Activated naive CD8-positive, alpha-beta T cell treated with anti-CD3 and anti-CD28 coated beads for 36 hours (primary cell): ENCODE data around the gene UST. TPM values are rescaled to one million over a fixed set of nuclear protein-coding genes. Genes with fewer than 3 reads are reported as not detected.
"Not testable (repeated sequence)": the region's sequence is repeated elsewhere in the genome, so short reads cannot be mapped to it uniquely, and the experiment has no call there.

Experiments
- DNase-seq: peaks from one replicate; pipeline ENCODE4 v3.0.0; 2021
- H3K27ac Mint-ChIP-seq: one replicate; pipeline ENCODE4 v1.8.0; 2022; ENCODE audit warnings: mild to moderate bottlenecking, moderate library complexity, mixed read lengths
- H3K27me3 Mint-ChIP-seq: one replicate; pipeline ENCODE4 v1.8.0; 2022; ENCODE audit warnings: mild to moderate bottlenecking, mixed read lengths
- H3K36me3 Mint-ChIP-seq: one replicate; pipeline ENCODE4 v1.8.0; 2021; ENCODE audit warnings: mild to moderate bottlenecking, mixed read lengths
- H3K4me1 Mint-ChIP-seq: one replicate; pipeline ENCODE4 v1.8.0; 2021; ENCODE audit warnings: mixed read lengths
- H3K4me3 Mint-ChIP-seq: one replicate; pipeline ENCODE4 v1.8.0; 2022; ENCODE audit warnings: mild to moderate bottlenecking, moderate library complexity, mixed read lengths
- H3K9me3 Mint-ChIP-seq: one replicate; pipeline ENCODE4 v1.8.0; 2022; ENCODE audit warnings: mixed read lengths
- total RNA-seq, 2 experiments: library from RNA; stranded (reverse); gene quantifications; one replicate each; pipeline ENCODE4 v1.2.3, GENCODE V29; 2021

UST gene
- total RNA-seq, 2 experiments from 2014 or later = 0.82 to 0.89 TPM

GRCh38 chr6:148867862-148868261 is 121.0 kb downstream of the UST start:
- no peaks in the 10 kb centered on the region for H3K4me1 Mint-ChIP-seq
- no peak overlapping the region for H3K4me3 Mint-ChIP-seq
- no peak overlapping the region for H3K27ac Mint-ChIP-seq
- no peak for DNase-seq
- H3K9me3 Mint-ChIP-seq = no peaks in the 10 kb centered on the region
- H3K27me3 Mint-ChIP-seq = no peaks in the 10 kb centered on the region
- no peaks in the 10 kb centered on the region for H3K36me3 Mint-ChIP-seq

DNA sequence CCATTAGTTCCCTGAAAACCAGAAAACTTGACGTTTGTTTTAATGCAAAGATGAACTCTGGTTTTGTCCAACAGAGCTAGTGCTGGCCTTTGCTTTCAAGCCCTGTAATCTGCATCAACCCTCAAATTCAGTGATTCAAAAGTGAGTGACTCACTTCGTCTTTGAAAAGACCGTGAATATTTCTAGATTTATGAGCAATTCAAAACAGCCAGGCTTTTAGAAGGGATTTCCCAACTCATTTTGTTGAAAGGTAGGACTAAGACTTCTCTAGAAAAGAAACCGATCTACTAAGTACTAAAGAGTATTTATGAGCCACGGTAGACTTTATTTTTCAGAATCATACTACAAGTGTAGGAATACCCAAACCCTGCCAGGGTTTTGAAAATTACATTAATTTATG is 121.5 kb downstream of the UST start:
- no peaks in the 10 kb centered on the region for H3K4me1 Mint-ChIP-seq
- DNase-seq = no peak
- no peak overlapping the region for H3K27ac Mint-ChIP-seq
- H3K4me3 Mint-ChIP-seq = no peak overlapping the region
- no peaks in the 10 kb centered on the region for H3K9me3 Mint-ChIP-seq
- H3K36me3 Mint-ChIP-seq = no peaks in the 10 kb centered on the region
- no peaks in the 10 kb centered on the region for H3K27me3 Mint-ChIP-seq

DNA sequence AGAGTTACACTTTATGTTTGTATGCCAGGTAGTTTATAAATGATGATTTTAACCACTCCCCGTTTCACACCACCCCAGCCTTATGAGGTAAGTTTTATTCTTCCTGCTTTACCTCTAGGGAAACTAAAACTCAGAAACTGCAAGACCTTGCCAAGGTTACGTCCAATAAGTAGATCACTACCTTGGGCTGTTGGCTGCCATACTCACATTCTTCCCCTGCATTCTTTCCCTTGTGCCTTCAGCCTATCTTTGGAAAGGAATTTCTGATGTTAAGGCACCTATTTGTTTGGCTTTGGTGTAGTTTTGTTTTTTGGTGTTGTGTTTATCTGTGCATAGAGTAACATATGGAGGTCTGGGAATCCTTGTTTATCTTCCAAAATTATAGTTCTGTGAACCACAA is 122.1 kb downstream of the UST start:
- H3K4me1 Mint-ChIP-seq = no peaks in the 10 kb centered on the region
- no peak overlapping the region for H3K27ac Mint-ChIP-seq
- H3K4me3 Mint-ChIP-seq = no peak overlapping the region
- no peak for DNase-seq
- H3K27me3 Mint-ChIP-seq = no peaks in the 10 kb centered on the region
- no peaks in the 10 kb centered on the region for H3K9me3 Mint-ChIP-seq
- no peaks in the 10 kb centered on the region for H3K36me3 Mint-ChIP-seq

DNA sequence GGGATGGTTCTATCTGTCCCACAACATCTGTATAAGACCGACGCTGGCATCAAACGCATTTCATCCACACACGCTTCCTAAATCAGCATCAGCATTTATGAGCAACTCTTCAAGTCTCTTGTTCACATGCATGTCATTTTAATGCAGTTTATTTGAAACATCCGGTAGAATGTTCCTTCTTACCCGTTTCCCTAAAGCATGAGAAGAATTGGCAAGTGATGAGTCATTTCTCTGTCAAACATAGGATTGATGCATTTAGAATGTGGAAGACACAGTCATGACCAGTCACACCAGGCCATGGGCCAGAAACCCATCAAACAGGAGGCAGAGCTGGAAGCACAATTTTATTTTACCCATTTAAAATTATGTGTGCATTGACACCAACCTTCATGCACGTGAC is 122.8 kb downstream of the UST start:
- H3K4me3 Mint-ChIP-seq = no peak overlapping the region
- H3K4me1 Mint-ChIP-seq = no peaks in the 10 kb centered on the region
- H3K36me3 Mint-ChIP-seq = no peaks in the 10 kb centered on the region
- no peak for DNase-seq
- no peaks in the 10 kb centered on the region for H3K27me3 Mint-ChIP-seq
- no peak overlapping the region for H3K27ac Mint-ChIP-seq
- no peaks in the 10 kb centered on the region for H3K9me3 Mint-ChIP-seq

- no peak for DNase-seq
- H3K27me3 Mint-ChIP-seq = no peaks in the 10 kb centered on the region
- H3K36me3 Mint-ChIP-seq = no peaks in the 10 kb centered on the region
- no peak overlapping the region for H3K27ac Mint-ChIP-seq
- no peak overlapping the region for H3K4me3 Mint-ChIP-seq
- H3K9me3 Mint-ChIP-seq = no peaks in the 10 kb centered on the region
- H3K4me1 Mint-ChIP-seq = no peaks in the 10 kb centered on the region
Observed at GRCh38 chr6:148873154-148873553, 126.3 kb downstream of the UST start.

GRCh38 chr6:148873868-148874267 is 127.0 kb downstream of the UST start:
- DNase-seq = no peak
- H3K4me1 Mint-ChIP-seq = no peaks in the 10 kb centered on the region
- H3K27me3 Mint-ChIP-seq = no peaks in the 10 kb centered on the region
- no peak overlapping the region for H3K27ac Mint-ChIP-seq
- no peaks in the 10 kb centered on the region for H3K9me3 Mint-ChIP-seq
- no peak overlapping the region for H3K4me3 Mint-ChIP-seq
- no peaks in the 10 kb centered on the region for H3K36me3 Mint-ChIP-seq

GRCh38 chr6:148874698-148875293 is 128.0 kb downstream of the UST start:
- Mint-ChIP-seq H3K27me3 (no peaks in the 10 kb centered on the region), H3K4me1 (no peaks in the 10 kb centered on the region), H3K4me3 (no peak overlapping the region), H3K27ac (no peak overlapping the region), H3K36me3 (no peaks in the 10 kb centered on the region), H3K9me3 (no peaks in the 10 kb centered on the region)
- no peak for DNase-seq

DNA sequence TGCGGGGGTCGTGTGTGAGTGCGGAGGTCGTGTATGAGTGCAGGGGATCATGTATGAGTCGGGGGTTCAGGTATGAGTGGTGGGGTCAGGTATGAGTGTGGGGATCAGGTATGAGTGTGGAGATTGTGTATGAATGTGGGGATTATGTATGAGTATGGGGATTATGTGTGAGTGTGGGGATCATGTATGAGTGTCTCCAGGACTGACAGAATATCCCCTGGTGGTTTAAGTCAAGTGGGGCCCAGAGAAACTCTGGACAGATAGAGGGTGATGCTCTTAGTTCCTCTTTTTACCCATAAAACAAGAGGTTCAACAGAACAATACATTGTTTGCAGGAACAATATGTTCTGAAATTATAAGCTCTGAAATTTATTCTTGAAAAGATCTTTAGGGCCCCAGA is 131.9 kb downstream of the UST start:
- H3K4me3 Mint-ChIP-seq = no peak overlapping the region
- DNase-seq = no peak

GRCh38 chr6:148880742-148881141 is 133.9 kb downstream of the UST start:
- DNase-seq, H3K36me3 Mint-ChIP-seq, H3K4me1 Mint-ChIP-seq, H3K4me3 Mint-ChIP-seq, H3K27ac Mint-ChIP-seq, H3K9me3 Mint-ChIP-seq, H3K27me3 Mint-ChIP-seq: not testable (repeated sequence)

More for the DNA sequence above, 131.9 kb downstream of the UST start:
- Mint-ChIP-seq H3K27ac (no peak overlapping the region), H3K4me1 (peaks cover 1% of the 10 kb centered on the region), H3K9me3 (no peaks in the 10 kb centered on the region), H3K36me3 (no peaks in the 10 kb centered on the region), H3K27me3 (peaks cover 6% of the 10 kb centered on the region)

GRCh38 chr6:148881593-148882311 is 134.9 kb downstream of the UST start:
- peaks cover 6% of the 10 kb centered on the region for H3K27me3 Mint-ChIP-seq
- H3K27ac Mint-ChIP-seq = no peak overlapping the region
- DNase-seq = no peak

DNA sequence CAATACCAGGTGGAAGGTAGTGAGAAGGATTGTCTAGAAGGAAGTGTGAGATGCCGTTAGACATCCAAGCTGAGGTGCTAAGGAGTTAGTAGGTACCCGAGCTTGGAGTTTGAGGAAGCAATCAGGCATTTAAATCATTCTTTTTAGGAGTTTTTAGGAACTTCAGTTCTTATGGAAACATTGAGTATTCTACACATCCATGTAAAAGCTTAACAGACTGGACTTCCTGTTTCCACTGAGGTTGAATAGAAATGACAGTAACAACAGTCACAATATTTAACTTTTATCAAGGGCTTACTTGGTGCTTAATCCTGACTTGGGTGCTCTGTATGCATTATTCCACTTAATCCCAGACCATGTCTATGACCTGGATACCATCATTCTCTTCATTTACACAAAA is 136.4 kb downstream of the UST start:
- no peaks in the 10 kb centered on the region for H3K9me3 Mint-ChIP-seq

More at GRCh38 chr6:148881593-148882311, 134.9 kb downstream of the UST start:
- Mint-ChIP-seq H3K36me3 (no peaks in the 10 kb centered on the region), H3K4me1 (peaks cover 1% of the 10 kb centered on the region), H3K4me3 (no peak overlapping the region), H3K9me3 (no peaks in the 10 kb centered on the region)

GRCh38 chr6:148884461-148884860 is 137.6 kb downstream of the UST start:
- no peak for DNase-seq
- Mint-ChIP-seq H3K27me3 (peaks cover 6% of the 10 kb centered on the region), H3K9me3 (no peaks in the 10 kb centered on the region), H3K4me3 (no peak overlapping the region), H3K27ac (no peak overlapping the region), H3K36me3 (no peaks in the 10 kb centered on the region), H3K4me1 (peaks cover 1% of the 10 kb centered on the region)

More for the DNA sequence above, 136.4 kb downstream of the UST start:
- Mint-ChIP-seq H3K36me3 (no peaks in the 10 kb centered on the region), H3K27ac (no peak overlapping the region), H3K4me3 (no peak overlapping the region), H3K27me3 (peaks cover 6% of the 10 kb centered on the region), H3K4me1 (peaks cover 1% of the 10 kb centered on the region)
- no peak for DNase-seq

DNA sequence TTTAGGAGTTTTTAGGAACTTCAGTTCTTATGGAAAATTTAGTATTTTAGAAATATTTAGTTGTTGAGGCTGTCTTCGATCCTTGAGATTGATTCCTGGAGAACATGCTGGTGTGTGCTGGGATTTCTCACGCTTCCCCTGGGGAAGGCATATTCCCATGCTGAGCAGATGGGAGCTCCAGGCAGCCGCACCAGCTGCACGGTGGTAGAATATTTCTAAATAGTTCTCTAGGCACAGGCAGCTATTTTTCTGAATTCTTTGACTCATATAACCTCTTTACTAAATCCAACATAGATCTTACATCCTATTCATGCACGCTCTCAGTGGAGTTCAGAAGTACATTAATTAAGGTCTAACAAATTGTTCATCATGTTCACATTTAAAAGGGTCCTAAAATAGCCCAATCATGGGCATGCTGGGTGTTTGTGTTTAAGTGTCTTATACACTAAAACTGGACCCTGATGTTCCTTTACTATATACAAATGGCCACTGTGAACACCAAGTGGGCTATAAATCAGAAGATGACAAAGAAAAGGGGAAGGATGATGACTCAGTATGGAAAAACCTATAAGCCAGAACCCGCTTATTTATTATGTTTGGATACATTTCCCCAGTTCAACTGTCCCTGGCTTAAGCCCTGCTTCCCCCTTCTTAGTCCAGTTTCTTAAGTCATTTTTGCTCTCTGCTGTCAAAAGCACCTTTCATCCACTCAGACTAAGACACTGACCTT is 138.5 kb downstream of the UST start:
- Mint-ChIP-seq H3K4me3 (no peak overlapping the region), H3K9me3 (no peaks in the 10 kb centered on the region), H3K36me3 (no peaks in the 10 kb centered on the region), H3K27me3 (peaks cover 6% of the 10 kb centered on the region), H3K4me1 (peaks cover 1% of the 10 kb centered on the region), H3K27ac (no peak overlapping the region)
- DNase-seq = no peak

GRCh38 chr6:148885925-148886845 is 139.4 kb downstream of the UST start:
- Mint-ChIP-seq H3K27me3 (peaks cover 5% of the 10 kb centered on the region), H3K36me3 (no peaks in the 10 kb centered on the region), H3K4me3 (no peak overlapping the region), H3K9me3 (no peaks in the 10 kb centered on the region), H3K27ac (no peak overlapping the region), H3K4me1 (peaks cover 1% of the 10 kb centered on the region)
- DNase-seq = no peak

DNA sequence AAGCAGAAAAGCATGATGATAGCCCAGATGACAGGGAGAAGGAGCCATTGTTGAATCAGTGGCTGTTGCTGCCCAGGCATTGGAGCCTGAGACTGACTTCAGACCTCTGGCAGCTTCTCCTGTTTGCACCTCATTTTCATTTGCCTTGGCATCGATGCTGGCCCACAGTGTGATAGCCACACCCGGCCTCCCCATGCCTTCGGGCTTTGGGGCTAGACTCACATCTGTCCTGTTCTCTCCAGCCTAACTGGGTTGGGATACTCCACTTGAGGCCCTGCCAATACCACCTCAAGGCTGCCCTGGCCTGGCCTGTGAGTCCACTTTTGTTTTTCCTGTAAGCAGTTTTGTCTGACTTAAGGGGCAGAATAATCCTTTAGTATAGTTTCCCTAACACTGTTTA is 140.4 kb downstream of the UST start:
- H3K27me3 Mint-ChIP-seq = no peaks in the 10 kb centered on the region
- peaks cover 4% of the 10 kb centered on the region for H3K4me1 Mint-ChIP-seq
- no peak overlapping the region for H3K4me3 Mint-ChIP-seq
- no peak for DNase-seq
- no peak overlapping the region for H3K27ac Mint-ChIP-seq
- H3K9me3 Mint-ChIP-seq = no peaks in the 10 kb centered on the region
- H3K36me3 Mint-ChIP-seq = no peaks in the 10 kb centered on the region
